CD4-positive, CD25-positive, alpha-beta regulatory T cell (primary cell): ENCODE data around the gene OR2AT4. TPM values are rescaled to one million over a fixed set of nuclear protein-coding genes. Genes with fewer than 3 reads are reported as not detected.

Experiments
- ATAC-seq, 2 donors: fragments of 150-1000 bp; cut with Tn5 transposase; one replicate each; pipeline ENCODE4 v1.10.0; 2021; ENCODE audit warnings: low read depth in 2 of 2, moderate number of reproducible peaks in 2 of 2, moderate library complexity in 1 of 2
- DNase-seq, 3 donors: peaks; one replicate each; pipeline versions ENCODE4 v3.0.0 to v3.0.0-alpha.2; 2012 to 2022; ENCODE audit warnings: mixed read lengths in 1 of 3
- H3K27ac ChIP-seq: one replicate; pipeline ENCODE4 v1.7.0; 2013; ENCODE audit warnings: mild to moderate bottlenecking, low read length; ENCODE audit not compliant: insufficient read depth, poor library complexity, severe bottlenecking
- H3K27me3 ChIP-seq: one replicate; pipeline ENCODE4 v1.7.0; 2013; ENCODE audit warnings: low read length; ENCODE audit not compliant: control insufficient read depth, insufficient read depth
- H3K36me3 ChIP-seq: one replicate; pipeline ENCODE4 v1.7.0; 2013; ENCODE audit warnings: mild to moderate bottlenecking, low read length, moderate library complexity; ENCODE audit not compliant: control insufficient read depth, insufficient read depth
- H3K4me1 ChIP-seq: 2 replicates; pipeline ENCODE4 v1.7.0; 2013; ENCODE audit warnings: mild to moderate bottlenecking, low read length; ENCODE audit not compliant: insufficient read depth, control insufficient read depth, poor library complexity, severe bottlenecking
- H3K4me3 ChIP-seq: one replicate; pipeline ENCODE4 v1.7.0; 2013; ENCODE audit warnings: low read depth, mild to moderate bottlenecking, low read length, moderate library complexity
- H3K9me3 ChIP-seq, 2 experiments: 1 replicate in 1 of 2; 2 replicates in 1 of 2; pipeline ENCODE4 v1.7.0; 2013; ENCODE audit warnings: low read length in 2 of 2, mild to moderate bottlenecking in 1 of 2, moderate library complexity in 1 of 2; ENCODE audit not compliant: control insufficient read depth in 2 of 2
- H3K27ac Mint-ChIP-seq, 3 donors: one replicate each; pipeline ENCODE4 v1.8.0; 2020 to 2022; ENCODE audit warnings: mild to moderate bottlenecking in 3 of 3, mixed read lengths in 3 of 3, moderate library complexity in 2 of 3
- H3K27me3 Mint-ChIP-seq: one replicate; pipeline ENCODE4 v1.8.0; 2022; ENCODE audit warnings: mild to moderate bottlenecking, mixed read lengths
- H3K36me3 Mint-ChIP-seq: one replicate; pipeline ENCODE4 v1.8.0; 2020; ENCODE audit warnings: mixed read lengths
- H3K4me1 Mint-ChIP-seq, 4 donors: one replicate each; pipeline ENCODE4 v1.8.0; 2020 to 2022; ENCODE audit warnings: mixed read lengths in 4 of 4, mild to moderate bottlenecking in 1 of 4
- H3K4me3 Mint-ChIP-seq, 4 donors: one replicate each; pipeline ENCODE4 v1.8.0; 2020 to 2022; ENCODE audit warnings: mild to moderate bottlenecking in 4 of 4, mixed read lengths in 4 of 4, moderate library complexity in 3 of 4
- H3K9me3 Mint-ChIP-seq, 7 donors: one replicate each; pipeline ENCODE4 v1.8.0; 2020 to 2022; ENCODE audit warnings: mixed read lengths in 7 of 7, mild to moderate bottlenecking in 3 of 7, moderate library complexity in 2 of 7
- polyA plus RNA-seq, 4 donors: library from polyadenylated mRNA; unstranded; fragments of 300-500 nt; fragmentation: Illumina TruSeq; gene quantifications; one replicate each; pipeline ENCODE4 v1.2.3, GENCODE V29; 2021
- total RNA-seq: library from RNA; stranded (reverse); gene quantifications from one replicate; pipeline ENCODE4 v1.2.3, GENCODE V29; 2022

The OR2AT4 gene
- total and polyA plus RNA-seq, 5 donors from 2014 or later: not detected

DNA sequence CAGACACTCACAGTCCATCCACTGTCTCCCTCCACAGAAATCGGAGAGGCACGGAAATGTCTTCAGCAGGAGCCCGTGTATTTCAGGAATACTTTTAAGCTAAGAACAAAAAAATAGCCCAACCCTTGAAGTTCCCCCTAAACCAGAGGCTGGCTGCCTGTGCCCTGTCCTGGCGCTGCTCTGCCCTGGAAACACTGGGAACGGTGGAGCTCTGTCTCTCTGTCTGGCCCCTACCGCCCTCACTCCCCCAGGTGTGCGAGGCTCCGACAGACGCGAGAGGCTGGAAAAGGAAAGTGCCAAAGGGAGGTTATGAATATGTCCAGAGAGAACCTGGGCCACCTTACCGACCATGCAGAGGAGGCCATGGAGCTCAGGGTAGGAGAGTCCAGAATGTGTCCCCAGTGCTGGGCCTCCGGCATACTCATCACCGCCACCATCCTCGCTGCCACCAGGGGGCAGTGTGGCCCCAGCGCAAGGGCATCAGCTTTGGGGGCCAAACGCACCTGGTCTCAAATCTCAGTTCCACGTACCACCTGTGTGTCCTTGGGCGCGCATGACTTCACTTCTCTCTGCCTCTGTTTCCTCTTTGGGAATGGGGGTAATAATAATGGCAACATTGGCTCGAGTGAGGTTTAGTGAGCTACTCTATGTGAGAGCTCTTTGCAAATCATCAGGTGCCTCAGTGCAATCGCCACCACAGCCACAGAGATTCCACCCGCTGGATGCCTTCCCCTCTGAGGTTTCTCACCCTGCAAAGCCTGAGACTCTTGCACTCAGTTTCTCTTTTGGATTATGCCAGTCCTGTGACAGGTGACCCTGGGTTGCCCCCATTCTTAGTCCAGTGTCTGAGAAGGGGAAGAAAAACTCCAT is 43.8 kb upstream of the OR2AT4 start:
- no peaks in the 10 kb centered on the region for H3K36me3 ChIP-seq
- peak overlapping the region in 1 of 3 donors; percentile 45 for H3K27ac Mint-ChIP-seq
- no peak overlapping the region for H3K27ac ChIP-seq
- peaks cover 35% of the 10 kb centered on the region for H3K4me1 ChIP-seq
- peaks cover 6% of the 10 kb centered on the region for H3K27me3 Mint-ChIP-seq
- ATAC-seq (peak in 1 of 2 donors; percentile 43), DNase-seq (peak; percentile 58 to 75 (median 74))
- H3K36me3 Mint-ChIP-seq: no peaks in the 10 kb centered on the region
- peaks cover 4 to 51% (median 30%) of the 10 kb centered on the region in 4 donors for H3K4me1 Mint-ChIP-seq
- peaks cover 0 to 2% (median 0%) of the 10 kb centered on the region in 7 donors for H3K9me3 Mint-ChIP-seq
- H3K27me3 ChIP-seq: no peaks in the 10 kb centered on the region
- H3K9me3 ChIP-seq: no peaks in the 10 kb centered on the region
- H3K4me3 Mint-ChIP-seq: no peak overlapping the region
- no peak overlapping the region for H3K4me3 ChIP-seq

DNA sequence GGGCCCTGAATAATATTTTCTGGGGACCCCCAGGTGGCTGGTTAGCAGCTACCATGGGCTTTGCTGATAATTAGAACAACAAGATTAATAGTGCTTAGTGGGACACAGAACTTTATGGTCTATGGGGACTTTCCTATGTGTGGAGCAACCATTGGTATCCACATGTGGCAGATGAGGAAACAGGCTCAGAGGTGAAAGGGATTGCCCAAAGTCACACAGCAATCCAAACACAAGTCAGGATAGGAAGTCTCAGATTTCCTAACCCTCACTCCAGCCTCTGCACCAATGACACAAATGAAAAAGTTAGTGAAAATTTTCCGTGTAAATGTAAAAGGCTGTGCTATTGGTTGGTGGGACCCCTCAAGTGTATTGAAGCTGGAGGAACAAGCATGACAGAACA is 39.0 kb upstream of the OR2AT4 start:
- H3K36me3 ChIP-seq: no peaks in the 10 kb centered on the region
- H3K4me3 Mint-ChIP-seq: no peak overlapping the region
- no peak overlapping the region for H3K27ac Mint-ChIP-seq
- H3K4me1 Mint-ChIP-seq: peaks cover 0 to 9% (median 3%) of the 10 kb centered on the region in 4 donors
- no peaks in the 10 kb centered on the region for H3K36me3 Mint-ChIP-seq
- no peak overlapping the region for H3K27ac ChIP-seq
- DNase-seq (no peak), ATAC-seq (no peak)
- H3K4me1 ChIP-seq: peaks cover 3% of the 10 kb centered on the region
- no peaks in the 10 kb centered on the region for H3K27me3 ChIP-seq
- no peak overlapping the region for H3K4me3 ChIP-seq
- H3K9me3 Mint-ChIP-seq: peaks cover 0 to 3% (median 0%) of the 10 kb centered on the region in 7 donors
- H3K9me3 ChIP-seq: no peaks in the 10 kb centered on the region
- peaks cover 8% of the 10 kb centered on the region for H3K27me3 Mint-ChIP-seq

DNA sequence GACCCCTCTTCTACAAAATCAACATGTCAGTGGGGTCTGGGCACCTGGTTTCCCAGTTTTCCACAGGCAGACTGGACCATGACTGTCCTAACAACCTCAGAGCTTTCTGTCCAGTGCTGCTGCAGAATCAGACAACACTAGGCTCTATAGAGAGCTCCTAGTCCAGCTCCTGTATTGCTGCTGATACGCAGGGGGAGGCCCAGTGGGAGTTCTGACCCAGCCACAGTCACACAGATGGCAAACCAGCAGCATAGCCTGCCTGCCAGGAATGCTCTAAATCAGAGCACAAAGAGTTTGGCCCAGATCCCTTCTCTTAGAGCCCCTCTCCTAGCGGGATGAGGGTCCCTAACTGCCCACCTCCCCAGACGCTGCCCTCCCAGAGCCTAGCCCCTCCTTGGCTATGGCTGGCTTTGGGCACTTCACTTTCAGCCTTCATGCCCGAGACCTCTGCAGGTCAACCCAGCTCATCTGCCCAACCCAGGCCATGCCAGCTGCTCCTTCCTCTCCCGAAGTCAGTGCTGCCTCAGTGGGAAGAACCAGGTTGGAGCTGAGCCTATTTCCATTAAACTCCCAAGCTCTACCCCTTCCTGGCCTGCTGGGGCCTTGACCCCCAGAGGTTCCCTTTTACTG is 38.5 kb upstream of the OR2AT4 start:
- Mint-ChIP-seq H3K36me3 (no peaks in the 10 kb centered on the region), H3K4me1 (peaks cover 0 to 5% (median 0%) of the 10 kb centered on the region in 4 donors), H3K27me3 (peaks cover 4% of the 10 kb centered on the region), H3K9me3 (peaks cover 0 to 3% (median 0%) of the 10 kb centered on the region in 7 donors), H3K4me3 (no peak overlapping the region), H3K27ac (no peak overlapping the region)
- Histone ChIP-seq H3K27me3 (no peaks in the 10 kb centered on the region), H3K27ac (no peak overlapping the region), H3K4me3 (no peak overlapping the region), H3K4me1 (no peaks in the 10 kb centered on the region), H3K9me3 (no peaks in the 10 kb centered on the region), H3K36me3 (no peaks in the 10 kb centered on the region)
- DNase-seq (no peak), ATAC-seq (no peak)

DNA sequence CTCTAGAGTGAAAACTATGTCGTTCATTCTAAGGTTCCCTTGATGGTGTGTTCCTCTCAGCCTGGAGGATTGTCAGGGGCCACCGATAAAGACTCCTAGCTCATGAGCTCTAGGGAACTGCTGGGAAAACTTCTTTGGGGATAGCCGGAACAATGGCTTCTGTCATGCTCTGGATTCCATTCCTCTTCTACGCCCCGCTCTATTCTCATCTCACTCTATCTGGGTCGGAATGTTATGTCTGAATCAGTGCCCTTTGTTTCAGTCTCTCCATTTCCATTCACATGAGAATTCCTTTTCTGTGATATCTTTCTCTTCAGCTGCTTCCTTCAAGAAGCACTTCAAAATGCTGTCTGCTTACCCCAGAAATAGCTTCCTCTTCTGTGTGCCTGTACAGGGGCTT is 37.3 kb upstream of the OR2AT4 start:
- Mint-ChIP-seq H3K36me3 (no peaks in the 10 kb centered on the region), H3K4me1 (no peaks in the 10 kb centered on the region), H3K9me3 (peaks cover 0 to 3% (median 0%) of the 10 kb centered on the region in 7 donors), H3K4me3 (no peak overlapping the region), H3K27ac (no peak overlapping the region), H3K27me3 (peaks cover 13% of the 10 kb centered on the region)
- DNase-seq (no peak), ATAC-seq (no peak)
- no peak overlapping the region for H3K4me3 ChIP-seq
- H3K27me3 ChIP-seq: no peaks in the 10 kb centered on the region
- H3K4me1 ChIP-seq: no peaks in the 10 kb centered on the region
- H3K36me3 ChIP-seq: no peaks in the 10 kb centered on the region
- no peaks in the 10 kb centered on the region for H3K9me3 ChIP-seq
- H3K27ac ChIP-seq: no peak overlapping the region

DNA sequence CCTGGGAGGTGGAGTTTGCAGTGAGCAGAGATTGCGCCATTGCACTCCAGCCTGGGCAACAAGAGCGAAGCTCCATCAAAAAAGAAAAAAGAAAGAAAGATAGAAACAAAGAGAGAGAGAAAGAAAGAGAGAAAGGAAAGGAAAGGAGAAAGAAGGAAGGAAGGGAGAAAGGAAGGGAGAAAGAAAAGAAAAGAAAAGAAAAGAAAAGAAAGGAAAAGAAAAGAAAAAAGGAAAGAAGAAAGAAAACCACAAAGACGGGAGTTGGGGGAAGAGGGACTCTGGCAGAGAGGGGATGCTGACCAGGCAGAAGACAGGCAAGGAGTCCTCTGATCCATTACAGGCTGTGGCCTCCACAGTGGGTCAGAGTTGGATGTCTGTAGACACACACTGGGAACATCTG is 35.4 kb upstream of the OR2AT4 start:
- Mint-ChIP-seq H3K27me3 (peaks cover 23% of the 10 kb centered on the region), H3K4me3 (no peak overlapping the region), H3K9me3 (peaks cover 0 to 3% (median 0%) of the 10 kb centered on the region in 7 donors), H3K4me1 (no peaks in the 10 kb centered on the region), H3K27ac (no peak overlapping the region), H3K36me3 (no peaks in the 10 kb centered on the region)
- no peak overlapping the region for H3K27ac ChIP-seq
- DNase-seq (no peak), ATAC-seq (no peak)
- no peaks in the 10 kb centered on the region for H3K9me3 ChIP-seq
- H3K4me3 ChIP-seq: no peak overlapping the region
- H3K36me3 ChIP-seq: no peaks in the 10 kb centered on the region
- no peaks in the 10 kb centered on the region for H3K4me1 ChIP-seq
- H3K27me3 ChIP-seq: peaks cover 3% of the 10 kb centered on the region

DNA sequence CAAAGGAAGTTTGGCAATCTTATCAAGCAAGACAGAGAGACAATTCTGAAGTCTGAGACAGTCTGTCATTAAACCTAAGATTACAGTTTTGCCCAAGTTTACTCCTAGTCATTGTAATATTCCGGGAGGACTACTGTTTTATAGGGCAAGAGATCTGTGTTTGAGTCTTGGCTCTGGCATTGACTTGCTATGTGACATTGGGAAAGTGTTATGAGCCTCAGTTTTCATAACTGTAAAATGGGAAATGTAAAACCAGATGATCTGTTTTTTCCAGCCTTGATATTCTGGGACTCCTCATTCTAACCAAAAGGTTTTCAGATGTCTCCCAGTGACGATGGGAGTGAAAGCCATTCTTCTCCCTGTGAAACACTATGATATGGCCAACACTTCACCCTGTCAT is 29.9 kb upstream of the OR2AT4 start:
- Mint-ChIP-seq H3K4me3 (no peak overlapping the region), H3K4me1 (no peaks in the 10 kb centered on the region), H3K36me3 (no peaks in the 10 kb centered on the region), H3K27ac (no peak overlapping the region), H3K27me3 (peaks cover 31% of the 10 kb centered on the region), H3K9me3 (peaks cover 0 to 4% (median 0%) of the 10 kb centered on the region in 7 donors)
- Histone ChIP-seq H3K4me1 (no peaks in the 10 kb centered on the region), H3K9me3 (no peaks in the 10 kb centered on the region), H3K27ac (no peak overlapping the region), H3K4me3 (no peak overlapping the region), H3K36me3 (no peaks in the 10 kb centered on the region), H3K27me3 (peaks cover 3% of the 10 kb centered on the region)
- ATAC-seq (no peak), DNase-seq (no peak)

DNA sequence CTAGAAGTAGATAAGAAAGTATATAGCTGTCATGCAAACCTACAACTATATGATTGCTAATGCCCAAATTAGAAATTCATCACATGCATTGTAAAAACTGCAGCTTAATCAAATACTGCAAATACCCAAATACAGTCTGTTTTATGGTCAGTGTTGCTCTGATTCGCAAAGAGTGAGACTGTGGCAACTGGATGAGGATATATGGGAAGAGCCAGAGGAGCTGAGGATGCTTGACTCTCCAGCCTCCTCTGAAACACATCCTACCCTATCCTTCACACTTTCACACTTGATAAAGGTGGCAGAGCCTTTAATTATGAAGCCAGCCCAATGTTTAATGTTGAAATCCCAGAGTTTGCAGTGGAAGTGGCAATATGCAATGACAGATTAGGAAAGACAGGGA is 21.9 kb upstream of the OR2AT4 start:
- H3K4me3 ChIP-seq: no peak overlapping the region
- H3K4me3 Mint-ChIP-seq: no peak overlapping the region
- DNase-seq: no peak
- H3K4me1 ChIP-seq: no peaks in the 10 kb centered on the region
- H3K27me3 Mint-ChIP-seq: peaks cover 14% of the 10 kb centered on the region
- no peak overlapping the region for H3K27ac ChIP-seq
- H3K27me3 ChIP-seq: peaks cover 3% of the 10 kb centered on the region
- H3K9me3 Mint-ChIP-seq: peaks cover 0 to 14% (median 9%) of the 10 kb centered on the region in 7 donors
- no peaks in the 10 kb centered on the region for H3K4me1 Mint-ChIP-seq
- no peak for ATAC-seq
- H3K36me3 ChIP-seq: no peaks in the 10 kb centered on the region
- no peaks in the 10 kb centered on the region for H3K36me3 Mint-ChIP-seq
- no peak overlapping the region for H3K27ac Mint-ChIP-seq
- peaks cover 8 to 10% of the 10 kb centered on the region in 2 experiments for H3K9me3 ChIP-seq
